Tibial artery (tissue), 4 donors: Measurements from ENCODE around the gene CHRND.

Experiments used
- DNase-seq, 2 donors: peaks; one replicate each; pipeline ENCODE4 v3.0.0-alpha.2; 2019
- H3K27ac ChIP-seq, 2 donors: fragments of 200-600 bp; sonication (generic) in 1 of 2; 1 replicate in 1 of 2; 2 replicates in 1 of 2; pipeline ENCODE4 v1.5.1; 2018 to 2019; ENCODE audit warnings: mild to moderate bottlenecking in 1 of 2
- H3K27me3 ChIP-seq, 2 donors: fragments of 200-600 bp; sonication (generic) in 1 of 2; one replicate each; pipeline versions ENCODE4 v1.5.1 to v1.6.0; 2016 to 2019
- H3K36me3 ChIP-seq, 3 donors: fragments of 200-600 bp; sonication (generic) in 2 of 3; one replicate each; pipeline ENCODE4 v1.5.1; 2016 to 2019; ENCODE audit warnings: mild to moderate bottlenecking in 2 of 3
- H3K4me1 ChIP-seq, 4 donors: fragments of 200-600 bp; sonication (generic) in 2 of 4; 1 replicate in 3 of 4; 2 replicates in 1 of 4; pipeline ENCODE4 v1.5.1; 2016 to 2019
- H3K4me3 ChIP-seq, 2 donors: fragments of 200-600 bp; sonication (generic) in 1 of 2; 1 replicate in 1 of 2; 2 replicates in 1 of 2; pipeline ENCODE4 v1.5.1; 2018 to 2019; ENCODE audit warnings: mild to moderate bottlenecking in 2 of 2
- H3K9me3 ChIP-seq, 3 donors: fragments of 200-600 bp; sonication (generic) in 1 of 3; one replicate each; pipeline ENCODE4 v1.5.1; 2016 to 2019
- CTCF ChIP-seq, 2 experiments: fragments of 200-600 bp in 1 of 2; fragments of 450-650 bp in 1 of 2; IDR thresholded peaks; one replicate each; pipeline ENCODE4 v1.5.1; 2017 to 2019; ENCODE audit warnings: antibody characterized with exemption in 2 of 2, mild to moderate bottlenecking in 1 of 2, moderate library complexity in 1 of 2
- intact Hi-C: fragments of 100-400 bp; cut with DNase I; formaldehyde crosslinking; loops from one replicate; pipeline ENCODE4 v1.15.0; 2023; ENCODE audit warnings: low total_unique reads

The CHRND gene

GRCh38 chr2:232493701-232494474, 32.1 kb upstream of the CHRND start:
- Histone ChIP-seq H3K27ac (no peak overlapping the region), H3K4me3 (no peak overlapping the region), H3K9me3 (no peaks in the 10 kb centered on the region), H3K4me1 (no peaks in the 10 kb centered on the region), H3K27me3 (peaks cover 0 to 37% of the 10 kb centered on the region in 2 donors), H3K36me3 (no peaks in the 10 kb centered on the region)
- no peak for DNase-seq
- TF ChIP-seq CTCF (IDR thresholded peaks at IDR 0.05), result no peak
- intact Hi-C loops, result no loop called here

- Histone ChIP-seq H3K36me3 (no peaks in the 10 kb centered on the region), H3K4me1 (no peaks in the 10 kb centered on the region), H3K4me3 (no peak overlapping the region), H3K9me3 (no peaks in the 10 kb centered on the region), H3K27me3 (peaks cover 0 to 36% of the 10 kb centered on the region in 2 donors), H3K27ac (no peak overlapping the region)
- no peak for DNase-seq
- no peak for TF ChIP-seq CTCF (IDR thresholded peaks at IDR 0.05)
- intact Hi-C loops, result no loop called here
Observed at GRCh38 chr2:232494542-232494941, 31.4 kb upstream of the CHRND start.

GRCh38 chr2:232495292-232495691, 30.7 kb upstream of the CHRND start:
- Histone ChIP-seq H3K4me1 (no peaks in the 10 kb centered on the region), H3K9me3 (no peaks in the 10 kb centered on the region), H3K4me3 (no peak overlapping the region), H3K36me3 (no peaks in the 10 kb centered on the region), H3K27me3 (peaks cover 0 to 34% of the 10 kb centered on the region in 2 donors), H3K27ac (no peak overlapping the region)
- no peak for TF ChIP-seq CTCF (IDR thresholded peaks at IDR 0.05)
- intact Hi-C loops, result no loop called here
- no peak for DNase-seq

GRCh38 chr2:232496501-232497270, 29.3 kb upstream of the CHRND start:
- no peak overlapping the region for H3K27ac ChIP-seq
- no peak overlapping the region for H3K4me3 ChIP-seq
- no peaks in the 10 kb centered on the region for H3K9me3 ChIP-seq
- DNase-seq, result no peak
- no peak for TF ChIP-seq CTCF (IDR thresholded peaks at IDR 0.05)
- no peaks in the 10 kb centered on the region for H3K36me3 ChIP-seq
- intact Hi-C loops, result no loop called here
- peaks cover 0 to 35% of the 10 kb centered on the region in 2 donors for H3K27me3 ChIP-seq
- H3K4me1 ChIP-seq, result no peaks in the 10 kb centered on the region

- no peak overlapping the region for H3K4me3 ChIP-seq
- H3K27me3 ChIP-seq, result peaks cover 0 to 41% of the 10 kb centered on the region in 2 donors
- no peaks in the 10 kb centered on the region for H3K9me3 ChIP-seq
- H3K36me3 ChIP-seq, result no peaks in the 10 kb centered on the region
- TF ChIP-seq CTCF (IDR thresholded peaks at IDR 0.05), result no peak
- intact Hi-C loops, result no loop called here
- DNase-seq, result no peak
- H3K27ac ChIP-seq, result no peak overlapping the region
- H3K4me1 ChIP-seq, result peaks cover 0 to 3% (median 0%) of the 10 kb centered on the region in 4 donors
Observed at GRCh38 chr2:232497348-232497747, 28.6 kb upstream of the CHRND start.
